Duodenal mucosa (tissue), 2 donors: ENCODE measurements around the gene MAN1B1.

Experiments
- H3K27ac ChIP-seq: one replicate; pipeline ENCODE4 v1.7.0; 2013; ENCODE audit warnings: low read depth, low read length
- H3K27me3 ChIP-seq, 2 donors: one replicate each; pipeline ENCODE4 v1.7.0; 2013; ENCODE audit warnings: low read length in 2 of 2, control low read depth in 1 of 2; ENCODE audit not compliant: insufficient read depth in 2 of 2, control insufficient read depth in 1 of 2
- H3K36me3 ChIP-seq, 2 donors: one replicate each; pipeline ENCODE4 v1.7.0; 2013; ENCODE audit warnings: low read length in 2 of 2, control low read depth in 1 of 2; ENCODE audit not compliant: insufficient read depth in 2 of 2, control insufficient read depth in 1 of 2
- H3K4me1 ChIP-seq, 2 donors: one replicate each; pipeline ENCODE4 v1.7.0; 2013; ENCODE audit warnings: low read length in 2 of 2, control low read depth in 1 of 2; ENCODE audit not compliant: insufficient read depth in 2 of 2, control insufficient read depth in 1 of 2
- H3K4me3 ChIP-seq, 2 donors: one replicate each; pipeline ENCODE4 v1.7.0; 2013; ENCODE audit warnings: low read length in 2 of 2, low read depth in 1 of 2
- H3K9ac ChIP-seq, 2 donors: one replicate each; pipeline ENCODE4 v1.7.0; 2013; ENCODE audit warnings: low read length in 2 of 2, low read depth in 1 of 2
- H3K9me3 ChIP-seq, 2 donors: one replicate each; pipeline ENCODE4 v1.7.0; 2013; ENCODE audit warnings: low read length in 2 of 2, control low read depth in 1 of 2; ENCODE audit not compliant: control insufficient read depth in 1 of 2

The MAN1B1 gene

DNA sequence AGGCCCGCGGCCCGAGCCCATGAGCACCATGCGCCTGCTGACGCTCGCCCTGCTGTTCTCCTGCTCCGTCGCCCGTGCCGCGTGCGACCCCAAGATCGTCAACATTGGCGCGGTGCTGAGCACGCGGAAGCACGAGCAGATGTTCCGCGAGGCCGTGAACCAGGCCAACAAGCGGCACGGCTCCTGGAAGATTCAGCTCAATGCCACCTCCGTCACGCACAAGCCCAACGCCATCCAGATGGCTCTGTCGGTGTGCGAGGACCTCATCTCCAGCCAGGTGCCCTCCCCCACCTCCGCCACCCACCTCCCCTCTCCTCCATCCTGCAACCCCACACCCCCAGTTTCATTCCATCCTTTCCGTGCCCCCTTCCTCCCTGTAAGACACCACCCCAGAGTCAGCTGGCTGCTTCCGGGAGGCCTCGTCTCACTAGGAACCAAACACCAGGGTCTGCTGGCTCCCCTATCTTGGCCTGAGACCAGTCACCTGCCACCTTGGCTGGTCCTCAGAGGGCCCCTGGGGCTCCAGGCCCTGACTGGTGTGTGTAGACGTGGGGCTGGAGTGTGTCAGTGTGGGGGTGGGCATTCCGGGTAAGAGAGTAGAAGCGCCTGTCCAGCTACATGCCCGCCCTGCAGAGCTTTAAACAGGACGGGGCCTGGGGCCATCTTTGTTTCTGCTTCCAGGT is 52.8 kb downstream of the MAN1B1 start:
- no peaks in the 10 kb centered on the region for H3K4me1 ChIP-seq
- H3K9me3 ChIP-seq = no peaks in the 10 kb centered on the region
- peaks cover 58 to 68% of the 10 kb centered on the region in 2 donors for H3K27me3 ChIP-seq
- H3K27ac ChIP-seq = no peak overlapping the region
- H3K36me3 ChIP-seq = no peaks in the 10 kb centered on the region
- H3K4me3 ChIP-seq = no peak overlapping the region
- no peak overlapping the region for H3K9ac ChIP-seq

DNA sequence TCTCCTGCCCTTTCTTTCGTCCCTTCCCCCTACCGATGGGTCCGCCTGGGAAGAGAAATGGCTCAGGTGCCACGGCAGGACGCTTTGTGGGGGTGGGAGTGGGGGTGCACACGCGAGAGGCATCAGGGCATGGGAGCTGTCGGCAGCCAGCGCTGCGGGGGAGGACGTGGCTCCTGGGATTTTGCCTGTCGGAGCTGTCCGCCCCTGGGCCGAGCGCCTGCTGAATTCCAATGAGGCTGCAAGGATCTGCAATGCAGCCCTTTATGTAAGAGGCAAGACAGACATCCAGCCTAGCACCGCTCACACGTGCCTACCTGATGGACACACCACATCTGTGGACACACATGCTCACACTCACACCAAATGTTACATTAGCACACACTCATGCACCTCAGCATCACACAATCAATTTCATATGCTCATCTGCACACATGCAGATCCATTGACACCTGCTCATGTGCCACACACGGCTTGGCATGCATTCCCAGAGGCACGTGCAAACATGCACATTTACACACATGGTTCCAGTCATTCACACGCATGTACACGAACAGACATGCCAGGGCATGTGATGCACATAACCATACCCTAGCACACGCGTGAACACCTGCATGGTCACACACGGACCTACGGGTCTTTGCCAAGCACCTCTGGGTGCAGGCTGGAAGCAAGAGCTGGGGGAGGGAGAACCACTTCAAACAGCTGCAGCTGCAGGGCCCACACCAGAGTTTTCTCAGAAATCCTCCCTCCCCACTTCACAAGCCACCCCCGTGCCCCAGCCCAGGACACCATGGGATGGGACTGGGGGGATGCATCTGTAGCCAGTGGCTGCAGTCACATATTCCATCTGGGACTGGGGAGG is 53.6 kb downstream of the MAN1B1 start:
- Histone ChIP-seq H3K4me1 (no peaks in the 10 kb centered on the region), H3K36me3 (no peaks in the 10 kb centered on the region), H3K9ac (no peak overlapping the region), H3K9me3 (no peaks in the 10 kb centered on the region), H3K4me3 (no peak overlapping the region), H3K27ac (no peak overlapping the region), H3K27me3 (peaks cover 58 to 68% of the 10 kb centered on the region in 2 donors)

DNA sequence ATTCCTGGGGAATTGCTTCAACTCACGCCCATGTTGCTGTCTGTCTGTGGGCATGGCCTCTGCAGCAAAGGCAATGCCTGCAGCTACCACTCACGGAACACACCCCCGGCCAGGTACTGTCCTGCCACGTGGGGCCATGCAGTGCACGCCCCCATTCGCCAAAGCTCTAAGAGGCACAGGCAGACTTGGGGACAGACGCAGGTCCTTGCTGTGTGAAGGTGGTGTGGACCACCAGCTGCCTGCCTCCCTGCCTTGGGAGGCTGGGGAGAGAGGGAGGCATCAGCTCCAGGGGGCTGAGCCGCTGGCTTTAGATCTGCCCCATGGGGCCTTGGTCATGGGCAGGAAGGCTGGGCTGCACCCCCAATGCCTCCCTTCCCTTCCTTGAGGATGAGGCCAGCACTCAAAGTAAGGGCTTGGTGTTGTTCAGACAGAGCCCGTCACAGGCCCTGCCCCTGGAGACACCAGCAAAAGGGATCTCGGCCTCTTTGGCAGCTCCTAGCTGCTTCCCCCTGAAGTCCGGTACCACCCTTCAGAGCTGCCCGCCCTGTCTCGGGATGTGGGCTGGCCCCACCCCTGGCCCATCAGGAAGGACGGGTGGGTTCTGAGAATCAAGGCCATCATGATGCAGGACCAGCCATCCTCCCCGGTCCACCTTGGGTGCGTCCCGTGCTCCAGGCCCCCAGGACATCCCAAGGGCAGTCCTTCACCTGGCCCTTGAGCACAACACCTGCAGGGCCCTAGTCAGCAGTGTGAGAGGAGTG is 54.4 kb downstream of the MAN1B1 start:
- Histone ChIP-seq H3K4me1 (no peaks in the 10 kb centered on the region), H3K27me3 (peaks cover 54 to 61% of the 10 kb centered on the region in 2 donors), H3K36me3 (no peaks in the 10 kb centered on the region), H3K9ac (no peak overlapping the region), H3K4me3 (no peak overlapping the region), H3K27ac (no peak overlapping the region), H3K9me3 (no peaks in the 10 kb centered on the region)

DNA sequence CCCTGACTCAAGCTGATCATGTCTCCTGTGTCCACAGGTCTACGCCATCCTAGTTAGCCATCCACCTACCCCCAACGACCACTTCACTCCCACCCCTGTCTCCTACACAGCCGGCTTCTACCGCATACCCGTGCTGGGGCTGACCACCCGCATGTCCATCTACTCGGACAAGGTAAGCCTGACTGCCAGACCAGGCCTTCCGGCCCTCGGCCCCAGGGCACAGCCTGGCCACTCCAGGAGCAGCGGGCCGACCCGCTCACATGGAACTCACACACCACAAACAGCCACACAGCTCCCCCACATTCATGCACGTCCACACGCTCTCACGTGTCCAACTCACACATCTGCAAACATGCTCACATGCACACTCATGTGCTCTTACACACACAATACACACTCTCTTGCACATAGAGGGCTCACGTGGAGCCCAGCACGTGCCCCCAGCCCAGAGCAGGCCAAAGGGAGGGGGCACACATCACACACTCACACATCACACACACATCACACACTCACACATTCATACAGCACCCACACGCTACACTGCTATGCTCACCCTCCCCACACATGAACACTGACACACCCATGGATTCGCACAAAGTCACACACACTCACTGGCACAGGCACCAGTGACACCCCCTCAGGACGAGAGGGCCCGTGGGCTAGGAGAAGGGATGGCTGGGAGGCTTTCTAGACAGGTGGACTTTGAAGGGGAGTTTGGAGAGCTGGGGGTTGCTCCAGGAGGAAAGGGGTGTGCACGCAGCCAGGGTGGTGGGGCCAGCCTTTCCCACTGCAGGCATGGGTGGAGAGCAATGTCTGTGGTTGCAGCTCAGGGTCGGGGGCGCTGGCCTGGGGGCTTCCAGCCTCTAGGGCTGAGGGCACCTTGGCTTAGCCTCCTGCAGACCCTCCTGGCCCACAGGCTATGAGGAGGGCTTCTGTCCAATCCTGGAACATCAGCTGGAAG is 55.5 kb downstream of the MAN1B1 start:
- H3K4me3 ChIP-seq = no peak overlapping the region
- peaks cover 0 to 3% of the 10 kb centered on the region in 2 donors for H3K4me1 ChIP-seq
- H3K9ac ChIP-seq = no peak overlapping the region
- peaks cover 46 to 55% of the 10 kb centered on the region in 2 donors for H3K27me3 ChIP-seq
- H3K27ac ChIP-seq = no peak overlapping the region
- H3K36me3 ChIP-seq = no peaks in the 10 kb centered on the region
- no peaks in the 10 kb centered on the region for H3K9me3 ChIP-seq

DNA sequence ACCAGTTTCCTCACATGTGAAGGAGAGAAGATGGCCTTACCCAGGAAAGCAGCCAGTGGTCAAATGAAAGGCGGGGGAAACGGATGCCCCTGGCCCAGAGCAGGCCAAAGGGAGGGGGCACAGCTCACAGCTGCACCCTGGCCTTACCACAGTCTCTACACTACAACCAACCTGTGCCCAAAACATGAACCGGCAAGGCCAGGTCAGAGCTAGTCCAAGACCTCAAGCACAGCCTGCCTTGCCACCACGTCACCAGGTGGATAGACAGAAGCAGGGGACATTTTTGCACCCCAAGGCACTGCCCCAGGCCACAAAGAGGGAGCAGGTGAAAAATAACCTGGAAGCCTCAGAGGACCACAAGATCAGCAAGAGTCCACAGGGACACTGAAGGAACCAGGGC is 56.7 kb downstream of the MAN1B1 start:
- no peaks in the 10 kb centered on the region for H3K36me3 ChIP-seq
- H3K27ac ChIP-seq = no peak overlapping the region
- peaks cover 0 to 3% of the 10 kb centered on the region in 2 donors for H3K4me1 ChIP-seq
- H3K9me3 ChIP-seq = no peaks in the 10 kb centered on the region
- H3K9ac ChIP-seq = no peak overlapping the region
- no peak overlapping the region for H3K4me3 ChIP-seq
- H3K27me3 ChIP-seq = peaks cover 37 to 48% of the 10 kb centered on the region in 2 donors

DNA sequence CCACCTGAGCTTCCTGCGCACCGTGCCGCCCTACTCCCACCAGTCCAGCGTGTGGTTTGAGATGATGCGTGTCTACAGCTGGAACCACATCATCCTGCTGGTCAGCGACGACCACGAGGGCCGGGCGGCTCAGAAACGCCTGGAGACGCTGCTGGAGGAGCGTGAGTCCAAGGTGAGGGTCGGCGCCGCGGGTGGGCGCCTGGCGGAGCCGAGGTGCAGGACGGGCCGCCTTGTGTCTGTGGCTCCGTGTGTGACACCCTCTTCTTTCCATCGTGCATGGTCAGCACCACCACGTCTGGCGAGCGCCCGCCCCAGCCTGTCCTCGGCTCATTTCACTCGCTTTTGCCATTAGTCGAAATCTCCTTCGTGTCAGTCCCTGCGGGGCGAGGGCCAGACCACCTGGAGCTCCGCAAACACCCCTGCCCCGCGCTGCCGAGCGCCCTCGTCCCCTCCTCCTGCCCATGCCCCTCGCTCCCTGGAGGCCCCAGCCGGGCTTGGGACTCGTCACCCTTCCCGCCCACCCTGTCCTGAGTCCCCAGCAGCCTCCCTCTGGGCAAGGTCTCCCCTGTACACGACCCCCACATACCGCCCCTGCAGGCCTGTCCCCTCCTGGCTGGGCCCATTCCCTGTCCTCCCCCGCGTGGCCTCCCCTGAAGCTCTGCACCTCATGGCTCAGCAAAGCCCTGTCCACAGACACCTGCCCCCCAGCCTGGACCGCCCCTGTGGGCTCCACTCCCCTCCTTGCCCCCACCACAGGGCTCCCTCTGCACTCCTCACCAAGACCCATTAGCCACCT is 59.1 kb downstream of the MAN1B1 start:
- Histone ChIP-seq H3K4me1 (peaks cover 3 to 6% of the 10 kb centered on the region in 2 donors), H3K27ac (no peak overlapping the region), H3K9me3 (no peaks in the 10 kb centered on the region), H3K4me3 (no peak overlapping the region), H3K27me3 (peaks cover 19 to 28% of the 10 kb centered on the region in 2 donors), H3K36me3 (no peaks in the 10 kb centered on the region), H3K9ac (no peak overlapping the region)

DNA sequence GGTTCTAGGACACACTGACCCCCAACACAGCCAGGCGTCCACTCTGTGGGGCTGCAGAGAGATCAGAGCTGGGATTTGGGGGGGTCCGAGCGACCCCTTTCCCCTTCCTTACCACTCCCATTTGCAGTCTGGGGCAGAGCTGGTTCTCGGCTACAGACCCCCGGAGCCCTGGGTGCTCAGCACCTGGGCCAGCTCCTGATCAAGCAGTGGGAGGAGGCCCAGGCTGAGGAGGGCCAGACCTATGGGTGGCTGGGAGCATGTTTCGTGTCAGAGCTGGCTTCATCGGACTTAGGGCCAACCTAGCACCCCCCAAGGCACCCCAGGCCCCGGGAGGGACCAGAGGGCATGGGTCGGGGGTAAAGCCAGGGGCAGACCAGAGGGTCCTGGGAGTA is 59.7 kb downstream of the MAN1B1 start:
- H3K4me3 ChIP-seq = no peak overlapping the region
- no peaks in the 10 kb centered on the region for H3K36me3 ChIP-seq
- H3K9ac ChIP-seq = no peak overlapping the region
- H3K27ac ChIP-seq = no peak overlapping the region
- peaks cover 13 to 26% of the 10 kb centered on the region in 2 donors for H3K27me3 ChIP-seq
- H3K4me1 ChIP-seq = peaks cover 3 to 6% of the 10 kb centered on the region in 2 donors
- H3K9me3 ChIP-seq = no peaks in the 10 kb centered on the region

DNA sequence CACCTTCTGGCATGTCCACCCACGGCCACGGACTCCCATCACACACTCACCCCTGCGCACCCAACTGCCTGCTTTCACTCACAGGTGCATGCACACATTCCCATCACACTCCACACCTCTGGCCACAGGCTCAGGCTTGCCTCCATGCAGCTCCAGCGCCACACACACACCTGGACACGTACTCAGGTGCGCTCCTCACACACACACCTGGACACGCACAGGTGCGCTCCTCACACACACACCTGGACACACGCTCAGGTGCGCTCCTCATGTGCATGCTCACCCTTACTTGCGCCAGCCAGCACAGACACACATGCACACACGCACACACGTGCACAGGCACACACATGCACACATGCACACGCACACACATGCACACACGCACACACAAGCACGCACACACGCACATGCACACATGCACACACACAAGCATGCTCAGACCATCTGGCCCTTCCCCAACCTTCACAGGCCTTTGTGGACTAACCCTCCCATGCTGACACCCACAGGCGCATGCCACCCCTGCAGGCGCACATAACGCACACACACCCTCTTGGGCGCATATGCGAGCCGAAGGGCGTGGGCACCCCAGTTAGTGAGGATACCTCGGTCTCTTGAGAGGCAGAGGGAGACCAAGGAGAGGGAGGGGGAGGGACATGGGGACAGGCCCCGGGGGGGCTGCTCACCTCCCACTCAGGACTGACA is 60.5 kb downstream of the MAN1B1 start:
- H3K4me1 ChIP-seq = peaks cover 3 to 6% of the 10 kb centered on the region in 2 donors
- H3K4me3 ChIP-seq = no peak overlapping the region
- no peak overlapping the region for H3K27ac ChIP-seq
- no peak overlapping the region for H3K9ac ChIP-seq
- no peaks in the 10 kb centered on the region for H3K9me3 ChIP-seq
- H3K27me3 ChIP-seq = peaks cover 6 to 20% of the 10 kb centered on the region in 2 donors
- H3K36me3 ChIP-seq = no peaks in the 10 kb centered on the region
